ENCODE measurements around the gene AOC2.
"Not testable (repeated sequence)": the region's sequence is repeated elsewhere in the genome, so short reads cannot be mapped to it uniquely, and the experiment has no call there.

The AOC2 gene

DNA sequence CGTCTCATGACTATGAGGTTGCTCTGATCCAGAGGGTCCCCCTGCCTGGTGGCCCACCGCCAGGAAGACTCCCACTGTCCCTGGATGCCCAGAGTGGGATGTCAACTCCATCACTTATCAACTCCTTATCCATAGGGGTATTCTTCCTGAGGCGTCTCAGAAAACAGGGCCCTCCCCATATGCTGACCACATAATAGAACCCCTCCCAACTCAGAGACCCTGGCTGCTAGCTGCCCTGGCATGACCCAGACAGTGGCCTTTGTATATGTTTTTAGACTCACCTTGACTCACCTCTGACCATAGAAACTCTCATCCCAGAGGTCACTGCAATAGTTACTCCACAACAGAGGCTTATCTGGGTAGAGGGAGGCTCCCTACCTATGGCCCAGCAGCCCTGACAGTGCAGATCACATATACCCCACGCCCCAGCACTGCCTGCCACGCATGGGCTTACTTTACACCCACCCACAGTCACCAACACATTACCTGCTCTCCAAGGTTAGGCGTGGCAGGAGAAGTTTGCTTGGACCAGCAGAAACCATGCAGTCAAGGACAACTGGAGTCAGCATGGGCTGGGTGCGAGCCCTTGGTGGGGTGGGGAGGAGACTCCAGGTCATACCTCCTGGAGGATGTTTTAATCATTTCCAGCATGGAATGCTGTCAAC is 53.9 kb downstream of the AOC2 start:
- Histone ChIP-seq H3K36me3 (ENCODE audit: low read depth) (no peaks in the 10 kb centered on the region), H3K9me3 (ENCODE audit: severe bottlenecking) (no peaks in the 10 kb centered on the region), H3K4me1 (ENCODE audit: insufficient read depth, poor library complexity, severe bottlenecking) (no peaks in the 10 kb centered on the region), H3K4me3 (ENCODE audit: severe bottlenecking) (no peak overlapping the region), H3K27me3 (ENCODE audit: insufficient read depth, poor library complexity, severe bottlenecking) (no peaks in the 10 kb centered on the region), H3K27ac (ENCODE audit: poor library complexity, severe bottlenecking) (no peak overlapping the region)
- no peak for ATAC-seq (ENCODE audit: low read depth)
- TF ChIP-seq, protein P1, sequence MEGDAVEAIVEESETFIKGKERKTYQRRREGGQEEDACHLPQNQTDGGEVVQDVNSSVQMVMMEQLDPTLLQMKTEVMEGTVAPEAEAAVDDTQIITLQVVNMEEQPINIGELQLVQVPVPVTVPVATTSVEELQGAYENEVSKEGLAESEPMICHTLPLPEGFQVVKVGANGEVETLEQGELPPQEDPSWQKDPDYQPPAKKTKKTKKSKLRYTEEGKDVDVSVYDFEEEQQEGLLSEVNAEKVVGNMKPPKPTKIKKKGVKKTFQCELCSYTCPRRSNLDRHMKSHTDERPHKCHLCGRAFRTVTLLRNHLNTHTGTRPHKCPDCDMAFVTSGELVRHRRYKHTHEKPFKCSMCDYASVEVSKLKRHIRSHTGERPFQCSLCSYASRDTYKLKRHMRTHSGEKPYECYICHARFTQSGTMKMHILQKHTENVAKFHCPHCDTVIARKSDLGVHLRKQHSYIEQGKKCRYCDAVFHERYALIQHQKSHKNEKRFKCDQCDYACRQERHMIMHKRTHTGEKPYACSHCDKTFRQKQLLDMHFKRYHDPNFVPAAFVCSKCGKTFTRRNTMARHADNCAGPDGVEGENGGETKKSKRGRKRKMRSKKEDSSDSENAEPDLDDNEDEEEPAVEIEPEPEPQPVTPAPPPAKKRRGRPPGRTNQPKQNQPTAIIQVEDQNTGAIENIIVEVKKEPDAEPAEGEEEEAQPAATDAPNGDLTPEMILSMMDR (IDR thresholded peaks at IDR 0.05; ENCODE audit: poor library complexity, severe bottlenecking) = no peak
- no peak for DNase-seq (ENCODE audit: low spot score)

DNA sequence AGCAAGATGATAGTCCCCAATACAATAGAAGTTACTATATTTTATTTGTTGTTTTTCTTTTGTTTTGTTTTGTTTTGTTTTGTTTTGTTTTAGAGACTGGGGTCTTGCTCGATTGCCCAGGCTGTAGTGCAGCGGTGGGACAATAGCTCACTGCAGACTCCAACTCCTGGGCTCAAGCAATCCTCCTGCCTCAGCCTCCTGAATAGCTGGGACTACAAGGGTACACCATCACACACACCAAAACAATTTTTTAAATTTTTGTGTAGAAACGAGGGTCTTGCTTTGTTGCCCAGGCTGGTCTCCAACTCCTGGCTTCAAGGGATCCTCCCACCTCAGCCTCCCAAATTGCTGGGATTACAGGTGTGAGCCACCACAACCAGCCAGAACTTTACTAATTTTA is 55.6 kb downstream of the AOC2 start:
- ATAC-seq (ENCODE audit: low read depth); H3K4me1 ChIP-seq (ENCODE audit: insufficient read depth, poor library complexity, severe bottlenecking); DNase-seq (ENCODE audit: low spot score): not testable (repeated sequence)

More for the DNA sequence above, 55.6 kb downstream of the AOC2 start:
- not testable (repeated sequence) for H3K27ac ChIP-seq (ENCODE audit: poor library complexity, severe bottlenecking); H3K27me3 ChIP-seq (ENCODE audit: insufficient read depth, poor library complexity, severe bottlenecking); H3K9me3 ChIP-seq (ENCODE audit: severe bottlenecking); H3K4me3 ChIP-seq (ENCODE audit: severe bottlenecking); H3K36me3 ChIP-seq (ENCODE audit: low read depth)
